ENCODE data around the gene ALX3.
"Not testable (repeated sequence)": the region's sequence is repeated elsewhere in the genome, so short reads cannot be mapped to it uniquely, and the experiment has no call there.

The ALX3 gene

GRCh38 chr1:110038271-110038670 is 32.2 kb downstream of the ALX3 start:
- no peak for DNase-seq

- no peak for DNase-seq
Observed at GRCh38 chr1:110035236-110035752, 35.2 kb downstream of the ALX3 start.

- peak; percentile 91 for DNase-seq
Observed at GRCh38 chr1:110034451-110035235, 35.8 kb downstream of the ALX3 start, which contains the start of gene STRIP1. Gene STRIP1 (plus strand): TSS chr1:110034624. CDS start chr1:110034638, 14 bp downstream.

- no peak for DNase-seq
Observed at GRCh38 chr1:110034040-110034450, 36.4 kb downstream of the ALX3 start.

GRCh38 chr1:110033421-110033820 is 37.1 kb downstream of the ALX3 start:
- no peak for DNase-seq

GRCh38 chr1:110032327-110032726 is 38.1 kb downstream of the ALX3 start:
- DNase-seq = no peak

GRCh38 chr1:110030687-110031086 is 39.8 kb downstream of the ALX3 start:
- not testable (repeated sequence) for DNase-seq

- DNase-seq = no peak
Observed at GRCh38 chr1:110024613-110025012, 45.9 kb downstream of the ALX3 start.

- no peak for DNase-seq
Observed at GRCh38 chr1:110021285-110021684, 49.2 kb downstream of the ALX3 start.

GRCh38 chr1:110019770-110020169 is 50.7 kb downstream of the ALX3 start:
- no peak for DNase-seq

GRCh38 chr1:110018396-110018795 is 52.1 kb downstream of the ALX3 start:
- no peak for DNase-seq

GRCh38 chr1:110017792-110018191 is 52.7 kb downstream of the ALX3 start:
- no peak for DNase-seq

GRCh38 chr1:110012100-110012780 is 58.2 kb downstream of the ALX3 start:
- DNase-seq = no peak

GRCh38 chr1:110011527-110012041 is 58.9 kb downstream of the ALX3 start:
- peak; percentile 17 for DNase-seq

Data from activated naive CD4-positive, alpha-beta T cell treated with Interleukin-2 at 50 U/mL for 16 hours (primary cell).